Endothelial cell of umbilical vein (primary cell): ENCODE data around the gene ADIPOQ.

ENCODE experiments used
- EZH2 ChIP-seq: IDR thresholded peaks from 2 replicates; pipeline ENCODE4 v1.6.1; 2012; ENCODE audit warnings: borderline replicate concordance, low read depth, mild to moderate bottlenecking, moderate library complexity, low read length, inconsistent platforms; ENCODE audit not compliant: severe bottlenecking
- FOS ChIP-seq: IDR thresholded peaks from 2 replicates; pipeline ENCODE4 v1.6.1; 2011; ENCODE audit warnings: mild to moderate bottlenecking, low read length, moderate library complexity, borderline replicate concordance; ENCODE audit not compliant: insufficient read depth
- JUN ChIP-seq: IDR thresholded peaks from 2 replicates; pipeline ENCODE4 v1.6.1; 2011; ENCODE audit warnings: borderline replicate concordance, low read depth; ENCODE audit not compliant: insufficient read length, insufficient read depth
- POLR2A ChIP-seq: IDR thresholded peaks from 2 replicates; pipeline ENCODE4 v1.6.1; 2012; ENCODE audit warnings: low read depth, mild to moderate bottlenecking, control low read depth, low read length
- TF ChIP-seq, protein P1 (sequence below), 2 donors: IDR thresholded peaks; 1 replicate in 1 of 2; 2 replicates in 1 of 2; pipeline ENCODE4 v1.5.1; 2011; ENCODE audit warnings: low read length in 2 of 2, mild to moderate bottlenecking in 2 of 2, moderate library complexity in 2 of 2, control low read depth in 1 of 2, inconsistent platforms in 1 of 2, low read depth in 1 of 2; ENCODE audit not compliant: insufficient read depth in 1 of 2; ENCODE audit errors: extremely low read depth in 1 of 2
- TF ChIP-seq, protein P2 (sequence below): IDR thresholded peaks from 2 replicates; pipeline ENCODE4 v1.6.1; 2011; ENCODE audit not compliant: insufficient read depth, insufficient read length

DNA sequence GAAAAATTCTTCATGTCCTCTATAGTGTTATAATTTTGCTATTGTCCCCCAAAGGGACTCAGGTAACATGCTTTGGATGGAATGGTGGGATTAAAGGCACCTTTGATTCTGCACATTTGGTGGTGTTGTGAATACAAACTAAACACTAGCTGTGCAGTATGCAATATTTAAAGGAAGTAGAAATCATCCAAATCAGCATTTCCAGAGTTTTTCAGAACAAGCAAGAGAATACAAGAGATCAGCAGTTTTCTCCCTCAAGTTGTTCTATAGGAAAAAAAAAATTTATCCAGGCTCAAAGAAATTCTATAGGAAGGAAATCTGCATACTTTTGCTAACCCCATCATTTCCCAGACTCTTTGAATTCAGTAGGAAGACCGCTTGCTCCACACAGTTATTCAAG lies 10.2 kb upstream of the ADIPOQ start:
- no peak for TF ChIP-seq FOS
- TF ChIP-seq, protein P1, sequence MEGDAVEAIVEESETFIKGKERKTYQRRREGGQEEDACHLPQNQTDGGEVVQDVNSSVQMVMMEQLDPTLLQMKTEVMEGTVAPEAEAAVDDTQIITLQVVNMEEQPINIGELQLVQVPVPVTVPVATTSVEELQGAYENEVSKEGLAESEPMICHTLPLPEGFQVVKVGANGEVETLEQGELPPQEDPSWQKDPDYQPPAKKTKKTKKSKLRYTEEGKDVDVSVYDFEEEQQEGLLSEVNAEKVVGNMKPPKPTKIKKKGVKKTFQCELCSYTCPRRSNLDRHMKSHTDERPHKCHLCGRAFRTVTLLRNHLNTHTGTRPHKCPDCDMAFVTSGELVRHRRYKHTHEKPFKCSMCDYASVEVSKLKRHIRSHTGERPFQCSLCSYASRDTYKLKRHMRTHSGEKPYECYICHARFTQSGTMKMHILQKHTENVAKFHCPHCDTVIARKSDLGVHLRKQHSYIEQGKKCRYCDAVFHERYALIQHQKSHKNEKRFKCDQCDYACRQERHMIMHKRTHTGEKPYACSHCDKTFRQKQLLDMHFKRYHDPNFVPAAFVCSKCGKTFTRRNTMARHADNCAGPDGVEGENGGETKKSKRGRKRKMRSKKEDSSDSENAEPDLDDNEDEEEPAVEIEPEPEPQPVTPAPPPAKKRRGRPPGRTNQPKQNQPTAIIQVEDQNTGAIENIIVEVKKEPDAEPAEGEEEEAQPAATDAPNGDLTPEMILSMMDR (IDR thresholded peaks at IDR 0.05; ENCODE audit: extremely low read depth in 1 of 2, insufficient read depth in 1 of 2, low read depth in 1 of 2, low read length in 2 of 2): no peak
- TF ChIP-seq JUN: no peak
- TF ChIP-seq EZH2: no peak
- no peak for TF ChIP-seq POLR2A
- TF ChIP-seq, protein P2, sequence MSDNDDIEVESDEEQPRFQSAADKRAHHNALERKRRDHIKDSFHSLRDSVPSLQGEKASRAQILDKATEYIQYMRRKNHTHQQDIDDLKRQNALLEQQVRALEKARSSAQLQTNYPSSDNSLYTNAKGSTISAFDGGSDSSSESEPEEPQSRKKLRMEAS: no peak
